Mesothelial cell of epicardium (in vitro differentiated cells): Measurements from ENCODE around the gene CD70. TPM values are rescaled to one million over a fixed set of nuclear protein-coding genes. Genes with fewer than 3 reads are reported as not detected.

Experiments used
- DNase-seq, 2 experiments: peaks; one replicate each; pipeline ENCODE4 v3.0.0; 2021; ENCODE audit warnings: low spot score in 2 of 2; ENCODE audit not compliant: unreplicated experiment in 2 of 2
- H3K27ac Mint-ChIP-seq: 2 replicates; pipeline ENCODE4 v1.8.0; 2021; ENCODE audit warnings: mixed read lengths
- H3K27me3 Mint-ChIP-seq: 2 replicates; pipeline ENCODE4 v1.8.0; 2021; ENCODE audit warnings: low read depth, mixed read lengths
- H3K36me3 Mint-ChIP-seq: 2 replicates; pipeline ENCODE4 v1.8.0; 2021; ENCODE audit warnings: mixed read lengths
- H3K4me1 Mint-ChIP-seq: 2 replicates; pipeline ENCODE4 v1.8.0; 2021; ENCODE audit warnings: mixed read lengths
- H3K4me3 Mint-ChIP-seq: 2 replicates; pipeline ENCODE4 v1.8.0; 2021; ENCODE audit warnings: mild to moderate bottlenecking, moderate library complexity, mixed read lengths
- H3K9me3 Mint-ChIP-seq: 2 replicates; pipeline ENCODE4 v1.8.0; 2021; ENCODE audit warnings: mixed read lengths
- CTCF ChIP-seq: fragments of 200-600 bp; sonication (generic); IDR thresholded peaks from one replicate; pipeline ENCODE4 v1.5.0; 2021; ENCODE audit warnings: antibody characterized with exemption; ENCODE audit not compliant: unreplicated experiment
- total RNA-seq: library from RNA; stranded (reverse); gene quantifications from 3 replicates; pipeline ENCODE4 v1.2.1, GENCODE V29; 2021

CD70 gene
- total RNA-seq, 1 donor from 2014 or later: not detected

- no peaks in the 10 kb centered on the region for H3K4me1 Mint-ChIP-seq
- no peak for TF ChIP-seq CTCF
- no peak for DNase-seq
- H3K27me3 Mint-ChIP-seq: peaks cover 14% of the 10 kb centered on the region
- H3K9me3 Mint-ChIP-seq: peaks cover 4% of the 10 kb centered on the region
- H3K4me3 Mint-ChIP-seq: no peak overlapping the region
- no peak overlapping the region for H3K27ac Mint-ChIP-seq
- H3K36me3 Mint-ChIP-seq: no peaks in the 10 kb centered on the region
These were observed 49.8 kb downstream of the CD70 start for GRCh38 chr19:6540918-6541689.

GRCh38 chr19:6539514-6539913, 51.4 kb downstream of the CD70 start:
- H3K4me1 Mint-ChIP-seq: peaks cover under 1% of the 10 kb centered on the region
- no peak overlapping the region for H3K4me3 Mint-ChIP-seq
- no peak for DNase-seq
- no peak overlapping the region for H3K27ac Mint-ChIP-seq
- peaks cover 29% of the 10 kb centered on the region for H3K27me3 Mint-ChIP-seq
- no peak for TF ChIP-seq CTCF
- no peaks in the 10 kb centered on the region for H3K36me3 Mint-ChIP-seq
- H3K9me3 Mint-ChIP-seq: peaks cover 2% of the 10 kb centered on the region

Other genes starting within 250 kb of the CD70 start
- 55.1 to 64.8 TPM (median 58.2 TPM) in 3 replicates for gene CLPP, start 229.6 kb downstream of the CD70 start, total RNA-seq
- gene ALKBH7, start 218.4 kb downstream of the CD70 start, total RNA-seq: 83.7 to 92.9 TPM (median 87.7 TPM) in 3 replicates
- gene PSPN, start 215.2 kb downstream of the CD70 start, total RNA-seq: 3.5 to 3.8 TPM (median 3.6 TPM) in 3 replicates
- 67.4 to 73.8 TPM (median 68.3 TPM) in 3 replicates for gene GTF2F1, start 198.0 kb downstream of the CD70 start, total RNA-seq
- 375 to 384 TPM (median 380 TPM) in 3 replicates for gene KHSRP, start 166.3 kb downstream of the CD70 start, total RNA-seq
- gene SLC25A41, start 157.4 kb downstream of the CD70 start, total RNA-seq: 1.2 to 1.8 TPM (median 1.6 TPM) in 3 replicates
- gene SLC25A23, start 131.4 kb downstream of the CD70 start, total RNA-seq: 60.8 to 67.5 TPM (median 65.5 TPM) in 3 replicates
- gene CRB3, start 126.9 kb downstream of the CD70 start, total RNA-seq: 18.9 to 21.9 TPM (median 20.6 TPM) in 3 replicates
- gene DENND1C, start 109.4 kb downstream of the CD70 start, total RNA-seq: 0.42 to 0.75 TPM (median 0.63 TPM) in 3 replicates
- 10.5 to 13.5 TPM (median 13.0 TPM) in 3 replicates for gene TUBB4A, start 88.8 kb downstream of the CD70 start, total RNA-seq
- gene TNFSF9, start 60.1 kb downstream of the CD70 start, total RNA-seq: 0.76 to 1.5 TPM (median 1.1 TPM) in 3 replicates
- 0.07 to 0.09 TPM in 2 of 3 replicates, not detected in the other for gene TNFSF14, start 79.0 kb upstream of the CD70 start, total RNA-seq
- gene C3, start 129.5 kb upstream of the CD70 start, total RNA-seq: 23.1 to 35.3 TPM (median 24.5 TPM) in 3 replicates
- gene GPR108, start 146.4 kb upstream of the CD70 start, total RNA-seq: 51.4 to 53.6 TPM (median 52.1 TPM) in 3 replicates
- 67.5 to 73.2 TPM (median 69.5 TPM) in 3 replicates for gene TRIP10, start 148.5 kb upstream of the CD70 start, total RNA-seq
- 13.3 to 13.9 TPM (median 13.4 TPM) in 3 replicates for gene SH2D3A, start 176.3 kb upstream of the CD70 start, total RNA-seq
- not detected in 3 replicates for gene VAV1, start 181.6 kb upstream of the CD70 start, total RNA-seq